GM13976 (cell line): ENCODE data around the gene THRSP.

Experiments used
- DNase-seq: peaks from one replicate; pipeline ENCODE4 v3.0.0; 2012; ENCODE audit warnings: low spot score
- in situ Hi-C: fragments of 300-500 bp; cut with MboI; formaldehyde crosslinking; loops from one replicate; pipeline ENCODE4 v1.12.0; 2022; ENCODE audit warnings: low sequenced_read_pairs, mixed read lengths, inconsistent platforms; ENCODE audit not compliant: unreplicated experiment
- TF ChIP-seq, protein P1 (sequence below): IDR thresholded peaks from 2 replicates; pipeline ENCODE4 v1.5.1; 2012; ENCODE audit warnings: borderline replicate concordance, mild to moderate bottlenecking; ENCODE audit not compliant: insufficient read depth; ENCODE audit errors: extremely low read depth, missing control alignments, control extremely low read depth

The THRSP gene

DNA sequence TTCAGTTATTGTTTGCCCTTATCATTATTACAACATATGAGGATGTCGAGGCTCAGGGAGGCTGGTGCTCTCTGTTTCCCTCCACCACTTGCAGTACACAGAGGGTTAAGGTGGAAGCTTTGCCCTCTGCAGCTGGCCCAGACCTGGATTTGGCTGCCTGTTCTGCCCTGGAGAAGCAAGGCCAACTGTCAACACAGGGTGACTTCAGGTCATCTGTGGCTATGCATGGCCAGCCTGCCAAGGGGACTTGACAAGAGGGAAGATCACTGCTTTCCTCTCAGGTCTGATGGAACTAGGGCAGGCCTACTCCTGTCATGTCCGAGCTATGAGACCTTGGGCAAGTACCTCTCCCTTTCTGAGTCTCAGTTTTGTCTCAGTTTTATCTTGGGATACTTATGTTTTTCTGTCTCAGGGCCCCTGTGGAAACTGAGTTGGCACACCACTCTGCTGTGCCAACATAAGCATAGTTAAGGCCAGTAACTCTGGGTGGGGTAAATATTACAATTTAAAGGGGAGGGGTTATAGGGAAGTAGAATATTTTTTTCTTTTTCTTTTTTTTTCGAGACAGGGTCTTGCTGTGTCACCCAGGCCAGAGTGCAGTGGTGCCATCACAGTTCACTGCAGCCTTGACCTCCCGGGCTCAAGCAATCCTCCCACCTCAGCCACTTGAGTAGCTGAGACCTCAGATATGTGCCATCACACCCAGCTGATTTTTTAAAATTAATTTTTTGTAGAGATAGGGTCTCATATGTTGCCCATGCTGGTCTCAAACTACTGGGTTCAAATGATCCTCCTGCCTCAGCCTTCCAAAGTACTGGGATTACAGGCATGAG lies 2.4 kb upstream of the THRSP start:
- DNase-seq = no peak
- TF ChIP-seq, protein P1, sequence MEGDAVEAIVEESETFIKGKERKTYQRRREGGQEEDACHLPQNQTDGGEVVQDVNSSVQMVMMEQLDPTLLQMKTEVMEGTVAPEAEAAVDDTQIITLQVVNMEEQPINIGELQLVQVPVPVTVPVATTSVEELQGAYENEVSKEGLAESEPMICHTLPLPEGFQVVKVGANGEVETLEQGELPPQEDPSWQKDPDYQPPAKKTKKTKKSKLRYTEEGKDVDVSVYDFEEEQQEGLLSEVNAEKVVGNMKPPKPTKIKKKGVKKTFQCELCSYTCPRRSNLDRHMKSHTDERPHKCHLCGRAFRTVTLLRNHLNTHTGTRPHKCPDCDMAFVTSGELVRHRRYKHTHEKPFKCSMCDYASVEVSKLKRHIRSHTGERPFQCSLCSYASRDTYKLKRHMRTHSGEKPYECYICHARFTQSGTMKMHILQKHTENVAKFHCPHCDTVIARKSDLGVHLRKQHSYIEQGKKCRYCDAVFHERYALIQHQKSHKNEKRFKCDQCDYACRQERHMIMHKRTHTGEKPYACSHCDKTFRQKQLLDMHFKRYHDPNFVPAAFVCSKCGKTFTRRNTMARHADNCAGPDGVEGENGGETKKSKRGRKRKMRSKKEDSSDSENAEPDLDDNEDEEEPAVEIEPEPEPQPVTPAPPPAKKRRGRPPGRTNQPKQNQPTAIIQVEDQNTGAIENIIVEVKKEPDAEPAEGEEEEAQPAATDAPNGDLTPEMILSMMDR = no peak
- in situ Hi-C loops = no loop called here

DNA sequence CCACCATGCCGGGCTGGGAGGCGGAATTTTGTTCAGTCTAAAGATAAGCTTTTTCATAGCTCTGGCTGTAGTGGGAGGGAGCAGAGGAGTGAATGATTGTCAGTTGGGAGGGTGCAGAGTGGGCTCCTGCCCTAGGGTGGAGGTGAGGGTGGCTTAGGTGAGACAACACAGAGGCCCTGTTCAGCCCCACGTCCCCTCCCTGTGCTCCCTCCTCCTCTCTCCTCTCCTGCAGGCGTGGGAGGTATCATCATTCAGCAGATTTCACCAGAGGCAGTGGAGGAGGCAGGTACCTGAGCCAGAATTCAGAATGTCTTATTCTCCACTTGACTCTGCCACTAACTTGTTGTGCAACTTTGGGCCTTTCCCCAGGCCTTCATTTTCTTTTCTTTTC lies 1.7 kb upstream of the THRSP start:
- in situ Hi-C loops = no loop called here
- DNase-seq = no peak
- TF ChIP-seq, protein P1 = no peak

DNA sequence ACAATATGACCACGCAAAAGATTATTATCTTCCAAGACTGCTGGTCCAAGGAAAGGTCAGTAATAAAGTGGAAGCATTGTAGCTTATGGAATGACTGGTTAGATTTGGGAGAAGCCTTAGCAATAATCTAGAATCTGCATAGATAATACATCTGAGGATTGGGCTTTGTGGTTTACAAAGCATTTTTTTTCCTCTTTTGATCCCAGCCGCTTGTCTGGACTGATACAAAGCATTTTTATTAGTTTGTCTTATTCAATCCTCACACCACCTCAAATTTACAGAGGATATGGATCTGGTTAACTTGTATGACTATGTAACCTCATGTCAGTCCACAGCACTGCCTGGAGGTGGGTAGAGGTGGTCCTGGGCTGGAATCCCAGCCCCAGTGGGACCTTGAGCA lies 990 bp upstream of the THRSP start:
- in situ Hi-C loops = no loop called here
- TF ChIP-seq, protein P1 = no peak
- DNase-seq = no peak

DNA sequence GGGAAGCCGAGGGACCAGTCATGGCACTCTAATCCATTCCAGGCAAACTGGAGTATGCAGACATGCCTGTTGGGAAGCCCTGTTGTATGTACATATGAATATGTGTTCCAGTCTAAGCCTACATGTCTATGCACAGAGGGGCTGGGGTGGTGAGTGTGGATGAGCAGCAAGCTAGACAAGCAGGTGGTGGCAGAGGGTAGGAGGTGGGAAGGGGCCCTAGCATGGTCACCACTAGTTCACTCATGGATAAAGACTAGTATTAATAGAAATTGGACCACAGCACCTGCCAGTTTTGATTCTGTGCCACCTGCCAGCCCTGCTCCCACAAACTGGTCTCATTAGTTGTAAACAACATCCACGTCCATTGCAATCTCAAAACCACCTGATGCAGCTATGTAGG lies 1.5 kb downstream of the THRSP start:
- in situ Hi-C loops = no loop called here
- no peak for DNase-seq
- TF ChIP-seq, protein P1 = no peak

DNA sequence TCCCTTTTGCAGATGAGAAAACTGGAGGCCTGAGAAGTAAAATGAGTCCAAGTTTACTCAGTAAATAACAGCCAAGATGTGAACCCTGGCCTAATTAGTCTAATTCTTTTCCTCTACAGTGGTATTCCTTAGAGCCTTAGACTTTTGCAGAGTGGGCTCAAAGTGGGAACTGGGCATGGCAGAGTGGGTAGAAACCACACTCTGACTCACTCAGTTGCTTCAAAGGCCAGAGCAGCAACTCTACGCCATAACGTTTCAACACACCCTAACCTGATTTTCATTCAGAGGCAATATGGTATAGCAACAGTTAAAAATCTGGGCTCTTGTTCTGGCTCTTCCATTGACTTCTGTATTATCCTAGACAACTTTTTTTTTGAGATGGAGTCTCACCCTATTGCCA lies 2.8 kb downstream of the THRSP start:
- TF ChIP-seq, protein P1 = no peak
- DNase-seq = no peak
- in situ Hi-C loops = no loop called here

DNA sequence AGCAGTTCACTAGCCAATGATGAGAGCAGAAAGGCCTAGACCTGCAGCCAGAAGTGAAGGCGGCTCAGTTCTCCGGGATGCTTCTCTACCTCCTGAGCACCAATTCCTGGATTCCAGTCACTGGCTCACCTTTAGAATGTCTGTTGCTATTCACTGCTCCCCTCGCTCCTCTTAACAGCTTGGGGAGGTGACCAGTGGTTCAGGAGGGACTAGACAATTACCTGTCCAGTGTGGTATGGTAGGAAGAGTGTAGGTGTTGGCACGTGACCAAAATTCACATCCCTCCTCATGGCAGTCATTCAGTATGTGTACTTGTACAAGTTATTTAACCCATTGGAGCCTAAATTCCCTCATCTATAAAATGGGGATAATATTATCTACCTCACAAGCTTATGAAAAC lies 4.0 kb downstream of the THRSP start:
- in situ Hi-C loops = no loop called here
- DNase-seq = no peak
- TF ChIP-seq, protein P1 = no peak
